Body of pancreas (tissue), 4 donors: ENCODE measurements around the gene FCAMR.

Source experiments
- POLR2A ChIP-seq, 3 donors: fragments of 450-650 bp; IDR thresholded peaks; one replicate each; pipeline ENCODE4 v1.6.1; 2016; ENCODE audit warnings: antibody characterized with exemption in 3 of 3, mild to moderate bottlenecking in 2 of 3
- TF ChIP-seq, protein P1 (sequence below), 7 experiments: fragments of 450-650 bp in 4 of 7; fragments of 200-600 bp in 3 of 7; sonication (generic) in 3 of 7; IDR thresholded peaks; one replicate each; pipeline ENCODE4 v1.5.1; 2016 to 2019; ENCODE audit warnings: antibody characterized with exemption in 7 of 7

DNA sequence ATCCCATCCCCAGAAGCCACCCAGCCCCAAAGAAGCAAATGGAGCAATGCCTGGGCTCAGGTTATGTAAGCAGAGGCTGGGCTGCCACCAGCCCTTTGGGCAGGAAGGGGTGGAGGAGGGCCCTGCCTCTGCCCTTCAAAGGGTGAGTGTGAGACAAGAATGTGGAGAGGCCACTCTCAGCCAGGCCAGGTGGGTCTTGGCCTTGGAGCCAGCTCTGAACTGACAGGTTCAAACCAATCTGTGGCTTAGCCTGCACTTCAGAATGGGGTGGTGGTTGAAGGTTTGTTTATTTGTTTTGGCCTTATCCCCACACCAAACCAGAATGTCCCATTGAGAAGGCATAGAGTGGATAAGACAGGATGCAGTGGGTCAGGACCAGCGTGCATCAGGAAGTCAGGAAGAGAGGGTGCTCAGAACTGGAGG is 32.5 kb upstream of the FCAMR start:
- TF ChIP-seq, protein P1, sequence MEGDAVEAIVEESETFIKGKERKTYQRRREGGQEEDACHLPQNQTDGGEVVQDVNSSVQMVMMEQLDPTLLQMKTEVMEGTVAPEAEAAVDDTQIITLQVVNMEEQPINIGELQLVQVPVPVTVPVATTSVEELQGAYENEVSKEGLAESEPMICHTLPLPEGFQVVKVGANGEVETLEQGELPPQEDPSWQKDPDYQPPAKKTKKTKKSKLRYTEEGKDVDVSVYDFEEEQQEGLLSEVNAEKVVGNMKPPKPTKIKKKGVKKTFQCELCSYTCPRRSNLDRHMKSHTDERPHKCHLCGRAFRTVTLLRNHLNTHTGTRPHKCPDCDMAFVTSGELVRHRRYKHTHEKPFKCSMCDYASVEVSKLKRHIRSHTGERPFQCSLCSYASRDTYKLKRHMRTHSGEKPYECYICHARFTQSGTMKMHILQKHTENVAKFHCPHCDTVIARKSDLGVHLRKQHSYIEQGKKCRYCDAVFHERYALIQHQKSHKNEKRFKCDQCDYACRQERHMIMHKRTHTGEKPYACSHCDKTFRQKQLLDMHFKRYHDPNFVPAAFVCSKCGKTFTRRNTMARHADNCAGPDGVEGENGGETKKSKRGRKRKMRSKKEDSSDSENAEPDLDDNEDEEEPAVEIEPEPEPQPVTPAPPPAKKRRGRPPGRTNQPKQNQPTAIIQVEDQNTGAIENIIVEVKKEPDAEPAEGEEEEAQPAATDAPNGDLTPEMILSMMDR (IDR thresholded peaks at IDR 0.05): no peak
- TF ChIP-seq POLR2A (IDR thresholded peaks at IDR 0.05): no peak
